H1 (cell line): Measurements from ENCODE around the gene ANKMY2. TPM values are rescaled to one million over a fixed set of nuclear protein-coding genes. Genes with fewer than 3 reads are reported as not detected.

Source experiments
- CTCF ChIA-PET: fragments of 300-600 bp; sonication (Branson Sonifier 250); formaldehyde crosslinking; loops from one replicate; lab custom pipeline; 2021; ENCODE audit not compliant: partially characterized antibody; lab: Charles Lee
- POLR2A ChIA-PET: fragments of 300-600 bp; sonication (Branson Sonifier 250); formaldehyde crosslinking; loops from one replicate; lab custom pipeline; 2021; ENCODE audit warnings: inconsistent platforms; ENCODE audit not compliant: partially characterized antibody; lab: Charles Lee
- DNase-seq, 2 experiments: peaks; one replicate each; pipeline versions ENCODE4 v3.0.0 to v3.0.0-alpha.2; 2010 to 2022; ENCODE audit warnings: low spot score in 2 of 2, low read depth in 1 of 2, mixed read lengths in 1 of 2
- FAIRE-seq: peaks from 2 replicates; lab custom pipeline; 2011; peaks lifted over from hg19 to GRCh38; lab: Jason Lieb, UNC
- H2AFZ ChIP-seq: 2 replicates; pipeline ENCODE4 v1.8.1; 2012; ENCODE audit warnings: low read length, inconsistent platforms
- H2AK5ac ChIP-seq: 2 replicates; pipeline ENCODE4 v1.6.1; 2013; ENCODE audit warnings: low read depth, low read length
- H2BK120ac ChIP-seq: replicated peaks from 2 replicates; pipeline ENCODE3; 2013; ENCODE audit warnings: low read depth, low read length, inconsistent platforms
- H2BK12ac ChIP-seq: 2 replicates; pipeline ENCODE4 v1.6.1; 2013; ENCODE audit warnings: low read depth, low read length
- H2BK15ac ChIP-seq: 2 replicates; pipeline ENCODE4 v1.6.1; 2013; ENCODE audit warnings: low read length
- H2BK20ac ChIP-seq: 2 replicates; pipeline ENCODE4 v1.6.1; 2013; ENCODE audit warnings: low read length
- H2BK5ac ChIP-seq: 2 replicates; pipeline ENCODE4 v1.6.1; 2013; ENCODE audit warnings: low read depth, low read length
- H3K14ac ChIP-seq: 2 replicates; pipeline ENCODE4 v1.6.1; 2013; ENCODE audit warnings: inconsistent platforms; ENCODE audit not compliant: insufficient read length
- H3K18ac ChIP-seq: 2 replicates; pipeline ENCODE4 v1.6.1; 2013; ENCODE audit warnings: low read length; ENCODE audit errors: extremely low read depth
- H3K23ac ChIP-seq: 2 replicates; pipeline ENCODE4 v1.6.1; 2013; ENCODE audit warnings: inconsistent platforms; ENCODE audit not compliant: insufficient read length
- H3K23me2 ChIP-seq: 2 replicates; pipeline ENCODE4 v1.6.1; 2013; ENCODE audit warnings: low read depth, low read length
- H3K27ac ChIP-seq: 2 replicates; pipeline ENCODE4 v1.6.1; 2011; ENCODE audit warnings: low read depth, low read length, inconsistent platforms
- H3K27me3 ChIP-seq, 4 experiments: replicated peaks in 1 of 4; 1 replicate in 1 of 4; 2 replicates in 3 of 4; pipeline versions ENCODE4 v1.6.1 to v1.8.1; 2011 to 2013; ENCODE audit warnings: low read length in 3 of 4, mild to moderate bottlenecking in 3 of 4, inconsistent platforms in 2 of 4, mixed read lengths in 2 of 4, moderate library complexity in 1 of 4; ENCODE audit not compliant: control insufficient read depth in 3 of 4, insufficient read depth in 3 of 4; ENCODE audit errors: extremely low read depth in 1 of 4
- H3K36me3 ChIP-seq, 4 experiments: 2 replicates each; pipeline versions ENCODE4 v1.6.1 to v1.8.1; 2011 to 2013; ENCODE audit warnings: mild to moderate bottlenecking in 4 of 4, low read length in 3 of 4, moderate library complexity in 2 of 4, control low read depth in 1 of 4, inconsistent platforms in 1 of 4; ENCODE audit not compliant: insufficient read depth in 4 of 4, control insufficient read depth in 2 of 4
- H3K4ac ChIP-seq: replicated peaks from 2 replicates; pipeline ENCODE3; 2013; ENCODE audit warnings: low read length, low read depth, mixed read lengths, inconsistent platforms; ENCODE audit not compliant: insufficient read length
- H3K4me1 ChIP-seq, 4 experiments: replicated peaks in 1 of 4; 1 replicate in 1 of 4; 2 replicates in 3 of 4; pipeline versions ENCODE4 v1.6.1 to v1.8.1; 2011 to 2013; ENCODE audit warnings: low read length in 3 of 4, inconsistent platforms in 2 of 4, mixed read lengths in 1 of 4; ENCODE audit not compliant: insufficient read depth in 4 of 4, control insufficient read depth in 3 of 4
- H3K4me2 ChIP-seq, 2 experiments: 2 replicates each; pipeline versions ENCODE4 v1.6.1 to v1.8.1; 2011 to 2013; ENCODE audit warnings: low read depth in 2 of 2, low read length in 2 of 2, control low read depth in 1 of 2, inconsistent platforms in 1 of 2, mild to moderate bottlenecking in 1 of 2; ENCODE audit not compliant: insufficient read depth in 1 of 2
- H3K4me3 ChIP-seq, 4 experiments: fragments of 200-600, 300-600 bp in 1 of 4; sonication (generic), shearing (Covaris generic), sonication (Bioruptor Twin) in 1 of 4; 2 replicates each; pipeline versions ENCODE4 v1.5.1 to v1.8.1; 2011 to 2016; ENCODE audit warnings: low read length in 4 of 4, low read depth in 3 of 4, control low read depth in 2 of 4, inconsistent platforms in 2 of 4, mild to moderate bottlenecking in 2 of 4, mixed read lengths in 1 of 4, moderate library complexity in 1 of 4; ENCODE audit not compliant: insufficient read depth in 2 of 4; ENCODE audit errors: extremely low read depth in 1 of 4
- H3K56ac ChIP-seq: replicated peaks from 2 replicates; pipeline ENCODE3; 2013; ENCODE audit warnings: low read depth, mild to moderate bottlenecking, mixed read lengths, low read length, inconsistent platforms; ENCODE audit not compliant: insufficient read length
- H3K79me1 ChIP-seq: 2 replicates; pipeline ENCODE4 v1.6.1; 2013; ENCODE audit warnings: low read depth, low read length, control low read depth
- H3K79me2 ChIP-seq, 2 experiments: 2 replicates each; pipeline versions ENCODE4 v1.6.1 to v1.8.1; 2012 to 2013; ENCODE audit warnings: low read length in 2 of 2, mild to moderate bottlenecking in 2 of 2, inconsistent platforms in 1 of 2; ENCODE audit not compliant: insufficient read depth in 2 of 2, control insufficient read depth in 1 of 2
- H3K9ac ChIP-seq, 4 experiments: replicated peaks in 1 of 4; 1 replicate in 1 of 4; 2 replicates in 3 of 4; pipeline versions ENCODE4 v1.6.1 to v1.8.1; 2011 to 2013; ENCODE audit warnings: low read depth in 3 of 4, low read length in 3 of 4, control low read depth in 2 of 4, mild to moderate bottlenecking in 2 of 4, moderate library complexity in 2 of 4, inconsistent platforms in 1 of 4; ENCODE audit errors: extremely low read depth in 1 of 4
- H3K9me3 ChIP-seq, 2 experiments: 2 replicates each; pipeline versions ENCODE4 v1.6.1 to v1.8.1; 2012 to 2013; ENCODE audit warnings: mild to moderate bottlenecking in 2 of 2, moderate library complexity in 2 of 2, control low read depth in 1 of 2, inconsistent platforms in 1 of 2, low read depth in 1 of 2, low read length in 1 of 2, mixed read lengths in 1 of 2; ENCODE audit not compliant: insufficient read depth in 2 of 2
- H4K20me1 ChIP-seq, 2 experiments: replicated peaks in 1 of 2; 2 replicates each; pipeline versions ENCODE3 to v1.8.1; 2011 to 2013; ENCODE audit warnings: inconsistent platforms in 2 of 2, low read length in 2 of 2, mild to moderate bottlenecking in 1 of 2; ENCODE audit not compliant: insufficient read depth in 2 of 2, control insufficient read depth in 1 of 2
- H4K5ac ChIP-seq: 2 replicates; pipeline ENCODE4 v1.6.1; 2013; ENCODE audit warnings: low read length, low read depth, mixed read lengths, inconsistent platforms; ENCODE audit not compliant: insufficient read length
- H4K8ac ChIP-seq: 2 replicates; pipeline ENCODE4 v1.8.0; 2013; ENCODE audit warnings: mild to moderate bottlenecking, moderate library complexity, low read length, inconsistent platforms; ENCODE audit not compliant: insufficient read depth; ENCODE audit errors: extremely low read depth
- H4K91ac ChIP-seq: replicated peaks from 2 replicates; pipeline ENCODE3; 2013; ENCODE audit warnings: low read length, mixed read lengths, inconsistent platforms; ENCODE audit not compliant: insufficient read length
- E2F6 ChIP-seq: IDR thresholded peaks from 2 replicates; pipeline ENCODE4 v1.6.1; 2012; ENCODE audit warnings: inconsistent platforms
- JUN ChIP-seq: IDR thresholded peaks from 2 replicates; pipeline ENCODE4 v1.6.1; 2011; ENCODE audit warnings: low read depth, mild to moderate bottlenecking, improper control_type of control experiment, low read length
- RNF2 ChIP-seq: fragments of 200-900, 300-1000 bp; sonication (generic); IDR thresholded peaks from 2 replicates; pipeline ENCODE4 v1.7.1; 2016; ENCODE audit warnings: borderline replicate concordance, low read depth, mild to moderate bottlenecking, antibody characterized with exemption, low read length; ENCODE audit not compliant: poor library complexity, severe bottlenecking; ENCODE audit errors: missing control alignments
- SAP30 ChIP-seq: fragments of 300-600 bp; sonication (generic); IDR thresholded peaks from 2 replicates; pipeline ENCODE4 v1.7.1; 2012; ENCODE audit warnings: low read length, moderate library complexity, mild to moderate bottlenecking, inconsistent platforms; ENCODE audit not compliant: insufficient read depth, insufficient replicate concordance
- WGBS, 2 experiments: shearing (Covaris generic) in 1 of 2; methylation state at CpG; one replicate each; pipeline versions ENCODE4 v1.1.6 to v1.1.7; 2013 to 2015; ENCODE audit warnings: low lambda C conversion rate in 2 of 2, mixed read lengths in 2 of 2, inconsistent platforms in 1 of 2, low coverage in 1 of 2, missing lambda C conversion rate in 1 of 2; ENCODE audit not compliant: insufficient replicate concordance in 2 of 2, insufficient coverage in 1 of 2, insufficient read length in 1 of 2; ENCODE audit errors: extremely low coverage in 1 of 2, missing lambda C conversion rate in 1 of 2; 5-methylcytosine and 5-hydroxymethylcytosine counted together
- polyA plus RNA-seq, 7 experiments: library from polyadenylated mRNA; depleted of rRNA in 3 of 7; stranded (reverse) in 5 of 7; unstranded in 2 of 7; fragments of >200 nt in 5 of 7; fragments of 200-250 nt in 2 of 7; gene quantifications; 1 replicate in 5 of 7; 2 replicates in 1 of 7; 4 replicates in 1 of 7; pipeline versions ENCODE4 v1.2.1 to v1.2.3, GENCODE V29; 2011 to 2013; ENCODE audit warnings: missing spikeins in 2 of 7, mixed read lengths in 2 of 7
- total RNA-seq: library from RNA; stranded (reverse); fragmentation: NEBNext Ultra II Directional; extraction: Animal tissue kit (Norgen Biotek cat#: 25700); gene quantifications from 2 replicates; pipeline ENCODE4 v1.2.1, GENCODE V29; 2021

Gene ANKMY2
- total and polyA plus RNA-seq, 2 of the 8 experiments (the other 6 are each of a cell fraction or from before 2014, with no cell fraction given) = 5.2 to 9.3 TPM

- POLR2A ChIA-PET = interaction anchor here (0.9 to 1.0 kb wide), 2 partner anchors 24 to 41 kb away, joined by 3 read pairs; partner anchors contain the start of genes ANKMY2 and BZW2
- Histone ChIP-seq H3K14ac (no peak overlapping the region), H2BK5ac (no peak overlapping the region), H4K20me1 (no peaks in the 10 kb centered on the region), H3K79me2 (peaks cover 0 to 58% of the 10 kb centered on the region in 2 experiments; a peak in 2 of 4 replicates), H4K5ac (no peak overlapping the region), H4K8ac (no peak overlapping the region), H2AK5ac (no peak overlapping the region), H3K4me2 (no peak overlapping the region), H3K4me3 (no peak overlapping the region), H3K9me3 (no peaks in the 10 kb centered on the region), H4K91ac (no peak overlapping the region), H3K79me1 (no peaks in the 10 kb centered on the region), H2BK12ac (no peak overlapping the region), H3K23me2 (no peaks in the 10 kb centered on the region), H3K23ac (no peak overlapping the region), H2BK120ac (no peak overlapping the region), H3K18ac (no peak overlapping the region), H3K56ac (no peak overlapping the region), H3K36me3 (peaks cover 0 to 20% (median 1%) of the 10 kb centered on the region in 4 experiments; a peak in 5 of 8 replicates), H2AFZ (no peak overlapping the region), H3K4me1 (peaks cover 0 to 13% (median 5%) of the 10 kb centered on the region in 4 experiments; a peak in 4 of 7 replicates), H3K27ac (no peak overlapping the region), H3K4ac (no peak overlapping the region), H2BK20ac (no peak overlapping the region), H3K27me3 (no peaks in the 10 kb centered on the region), H2BK15ac (no peak overlapping the region), H3K9ac (no peak overlapping the region)
- WGBS, 2 experiments = 87% methylated on average over 2 of the region's 2 CpGs; no CpG with 5 or more reads in 1 of the 2 experiments
- DNase-seq (no peak), FAIRE-seq (no peak)
- TF ChIP-seq RNF2 = no peak
- no peak for TF ChIP-seq JUN
- TF ChIP-seq E2F6 = no peak
- TF ChIP-seq SAP30 = no peak
- CTCF ChIA-PET = interaction anchor here (0.6 to 1.6 kb wide), 2 partner anchors 10 to 105 kb away, joined by 3 to 5 read pairs; no protein-coding TSS in a partner anchor
Measured at GRCh38 chr7:16669581-16669980, 24.0 kb upstream of the ANKMY2 start.
